ENCODE data around the gene DENND5A.
"Not testable (repeated sequence)": the region's sequence is repeated elsewhere in the genome, so short reads cannot be mapped to it uniquely, and the experiment has no call there.

DENND5A gene

GRCh38 chr11:9210224-9210921 is 54.8 kb downstream of the DENND5A start:
- no peak for DNase-seq

GRCh38 chr11:9209604-9210003 is 55.5 kb downstream of the DENND5A start:
- not testable (repeated sequence) for DNase-seq

GRCh38 chr11:9208726-9209501 is 56.2 kb downstream of the DENND5A start:
- no peak for DNase-seq

- DNase-seq, result no peak
These were observed 57.9 kb downstream of the DENND5A start for GRCh38 chr11:9207229-9207628.

- DNase-seq, result no peak
These were observed 58.7 kb downstream of the DENND5A start for GRCh38 chr11:9206496-9206895.

GRCh38 chr11:9203691-9204311 is 61.3 kb downstream of the DENND5A start:
- DNase-seq, result no peak

GRCh38 chr11:9201372-9202162 is 63.6 kb downstream of the DENND5A start:
- no peak for DNase-seq

GRCh38 chr11:9200471-9200870 is 64.7 kb downstream of the DENND5A start:
- DNase-seq, result no peak

- DNase-seq, result no peak
These were observed 71.8 kb downstream of the DENND5A start for GRCh38 chr11:9193316-9193715.

GRCh38 chr11:9192561-9192960 is 72.6 kb downstream of the DENND5A start:
- no peak for DNase-seq

GRCh38 chr11:9190326-9191016 is 74.7 kb downstream of the DENND5A start:
- DNase-seq, result not testable (repeated sequence)

- not testable (repeated sequence) for DNase-seq
These were observed 76.3 kb downstream of the DENND5A start for GRCh38 chr11:9188860-9189259.

GRCh38 chr11:9187616-9188015 is 77.5 kb downstream of the DENND5A start:
- DNase-seq, result no peak

GRCh38 chr11:9184516-9184915 is 80.6 kb downstream of the DENND5A start:
- no peak for DNase-seq

GRCh38 chr11:9182180-9182871 is 82.8 kb downstream of the DENND5A start:
- DNase-seq, result no peak

- DNase-seq, result no peak
These were observed 84.4 kb downstream of the DENND5A start for GRCh38 chr11:9180784-9181183.

- no peak for DNase-seq
These were observed 86.0 kb downstream of the DENND5A start for GRCh38 chr11:9179141-9179540.

GRCh38 chr11:9178716-9179115 is 86.4 kb downstream of the DENND5A start:
- no peak for DNase-seq

- no peak for DNase-seq
These were observed 87.6 kb downstream of the DENND5A start for GRCh38 chr11:9177438-9178091.

GRCh38 chr11:9176550-9176949 is 88.6 kb downstream of the DENND5A start:
- no peak for DNase-seq

GRCh38 chr11:9176136-9176535 is 89.0 kb downstream of the DENND5A start:
- no peak for DNase-seq
